COLO829 (cell line): ENCODE data around the gene NXN.
"Not testable (repeated sequence)": the region's sequence is repeated elsewhere in the genome, so short reads cannot be mapped to it uniquely, and the experiment has no call there.

ENCODE experiments used
- DNase-seq: peaks from one replicate; pipeline ENCODE4 v3.0.0; 2012; ENCODE audit warnings: low spot score

The NXN gene

DNA sequence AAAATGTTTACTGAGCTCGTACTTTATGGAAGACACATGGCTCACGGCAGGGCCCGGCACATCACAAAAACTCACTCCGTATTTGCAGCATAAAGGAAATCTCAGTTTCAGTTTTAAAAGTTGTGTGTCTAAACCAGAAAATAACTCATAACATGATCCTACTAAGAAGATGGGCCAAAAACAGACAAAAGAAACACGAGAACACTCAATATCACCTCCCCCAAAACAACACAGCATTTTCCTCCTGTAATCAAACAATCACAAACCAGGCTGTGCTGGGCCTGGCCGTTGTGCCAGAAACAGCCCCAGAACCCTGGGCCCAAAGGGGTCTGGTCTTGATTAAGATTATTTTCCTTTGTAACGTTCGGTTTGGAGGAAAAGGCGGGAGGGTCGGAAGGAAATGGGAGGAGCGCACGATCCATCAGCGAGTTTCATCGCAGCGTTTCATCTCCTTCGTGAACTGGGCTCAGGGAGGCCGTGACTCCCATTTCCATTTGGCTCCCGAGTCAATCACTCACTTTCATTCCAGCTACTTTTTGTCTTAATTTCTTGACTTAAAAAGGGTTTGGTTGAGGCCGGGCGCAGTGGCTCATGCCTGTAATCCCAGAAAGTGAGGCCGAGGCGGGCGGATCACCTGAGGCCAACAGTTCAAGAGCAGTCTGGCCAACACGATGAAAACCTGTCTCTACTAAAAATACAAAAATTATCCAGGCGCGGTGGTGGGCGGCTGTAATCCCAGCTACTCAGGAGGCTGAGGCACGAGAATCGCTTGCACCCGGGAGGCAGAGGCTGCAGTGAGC, 61.4 kb downstream of the NXN start:
- no peak for DNase-seq

DNA sequence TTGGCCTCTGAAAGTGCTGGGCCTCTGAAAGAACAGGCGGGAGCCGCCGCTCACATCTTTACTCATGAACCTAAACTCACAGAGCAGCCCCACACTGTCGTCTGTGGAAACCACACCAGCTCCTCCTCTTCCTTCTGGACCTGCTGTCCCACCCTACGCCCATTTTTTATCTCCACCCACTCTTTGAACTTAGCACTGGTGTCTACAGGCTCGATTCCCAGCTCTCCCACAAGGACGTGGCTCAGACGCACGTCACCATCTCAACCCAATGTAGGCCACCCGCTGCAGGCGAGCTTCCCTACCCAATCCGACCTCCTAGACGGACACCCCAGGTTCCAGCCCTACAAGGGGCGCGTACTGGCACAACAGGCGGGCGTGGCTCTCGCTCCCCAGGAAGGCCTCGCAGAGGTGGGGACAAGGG, 62.2 kb downstream of the NXN start:
- no peak for DNase-seq

DNA sequence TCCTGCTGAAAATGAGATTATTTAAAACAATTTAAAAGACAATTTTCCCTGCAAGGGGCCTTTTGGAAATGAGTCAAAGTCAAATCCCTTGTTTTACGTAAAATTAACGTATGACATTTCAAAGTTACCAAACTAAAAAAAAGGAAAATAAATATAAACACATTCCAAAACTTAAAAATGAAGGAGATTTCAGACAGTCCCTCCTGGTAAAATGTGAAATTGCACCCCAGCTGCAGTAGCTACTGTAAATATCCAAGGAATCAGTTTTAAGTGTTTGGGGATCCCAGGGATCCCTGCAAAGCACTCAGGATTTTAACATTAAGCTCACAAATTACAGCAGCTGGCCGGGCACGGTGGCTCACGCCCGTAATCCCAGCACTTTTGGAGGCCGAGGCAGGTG, 63.3 kb downstream of the NXN start:
- DNase-seq, result no peak

DNA sequence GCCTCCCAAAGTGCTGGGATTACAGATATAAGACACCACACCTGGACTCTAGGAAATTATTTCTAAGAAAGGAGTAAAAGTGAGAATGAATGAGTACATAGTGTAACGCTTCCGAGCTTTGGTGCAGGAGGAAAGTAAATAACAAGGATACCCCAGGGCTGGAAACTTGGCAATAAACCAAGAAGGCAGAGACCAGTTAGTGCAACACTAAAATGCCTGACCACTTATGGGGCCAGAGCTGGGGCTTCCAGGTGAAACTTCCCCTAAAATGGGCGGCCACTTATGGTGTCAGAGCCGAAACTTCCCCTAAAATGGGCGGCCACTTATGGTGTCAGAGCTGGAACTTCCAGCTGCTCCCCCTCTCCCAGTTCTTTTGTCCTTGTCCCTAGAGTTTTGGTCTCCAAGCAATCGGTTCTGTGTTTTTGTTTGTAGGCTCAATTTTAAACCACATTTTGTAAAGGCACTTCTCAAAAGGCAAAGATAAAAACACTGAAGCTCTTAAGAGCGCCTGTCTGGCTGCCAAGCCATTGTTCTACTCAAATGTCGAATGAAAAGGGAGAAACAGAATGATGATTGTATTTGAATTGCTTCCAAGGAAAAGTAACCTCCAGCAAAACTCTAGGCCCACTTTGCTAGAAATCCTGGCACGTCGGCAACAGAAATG, 63.9 kb downstream of the NXN start:
- DNase-seq, result peak; percentile 26

DNA sequence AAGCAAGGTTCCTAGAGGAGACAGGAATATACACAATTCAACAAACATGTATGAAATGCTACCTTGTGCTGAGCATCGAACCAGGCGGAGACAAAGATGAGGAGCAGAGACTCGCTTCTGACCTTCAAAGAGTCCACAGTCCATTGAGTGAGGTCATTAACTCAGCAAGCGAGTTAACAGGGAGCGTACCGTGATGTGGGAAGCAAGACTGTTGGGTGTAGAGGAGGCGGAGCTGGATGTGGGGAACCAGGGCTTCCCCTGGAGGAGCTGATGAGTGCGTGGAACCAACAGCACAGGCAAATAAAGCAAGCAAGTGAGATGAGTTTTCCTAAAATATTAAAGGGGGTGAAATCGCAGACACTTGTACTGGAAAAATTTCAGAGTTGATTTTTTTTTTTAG, 65.0 kb downstream of the NXN start:
- no peak for DNase-seq

DNA sequence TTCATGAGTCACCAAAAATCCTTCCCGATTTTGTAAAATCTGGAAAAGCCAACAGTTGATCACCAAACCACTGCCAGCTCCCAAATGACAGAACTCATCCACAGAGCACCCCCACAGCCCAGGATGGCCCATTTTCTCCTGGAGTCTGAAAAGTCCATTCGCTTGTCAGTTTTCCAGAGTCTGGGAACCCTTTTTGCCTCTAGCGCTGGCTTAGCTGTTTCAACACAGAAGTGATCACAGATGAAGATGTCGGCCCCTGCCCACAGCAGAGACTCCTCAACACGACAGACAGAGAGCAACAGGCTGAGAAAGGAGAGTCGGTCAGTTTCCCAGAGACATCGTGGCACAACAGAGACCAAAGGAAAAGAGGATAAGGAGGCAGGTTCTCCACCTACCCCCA, 66.4 kb downstream of the NXN start:
- DNase-seq, result no peak

DNA sequence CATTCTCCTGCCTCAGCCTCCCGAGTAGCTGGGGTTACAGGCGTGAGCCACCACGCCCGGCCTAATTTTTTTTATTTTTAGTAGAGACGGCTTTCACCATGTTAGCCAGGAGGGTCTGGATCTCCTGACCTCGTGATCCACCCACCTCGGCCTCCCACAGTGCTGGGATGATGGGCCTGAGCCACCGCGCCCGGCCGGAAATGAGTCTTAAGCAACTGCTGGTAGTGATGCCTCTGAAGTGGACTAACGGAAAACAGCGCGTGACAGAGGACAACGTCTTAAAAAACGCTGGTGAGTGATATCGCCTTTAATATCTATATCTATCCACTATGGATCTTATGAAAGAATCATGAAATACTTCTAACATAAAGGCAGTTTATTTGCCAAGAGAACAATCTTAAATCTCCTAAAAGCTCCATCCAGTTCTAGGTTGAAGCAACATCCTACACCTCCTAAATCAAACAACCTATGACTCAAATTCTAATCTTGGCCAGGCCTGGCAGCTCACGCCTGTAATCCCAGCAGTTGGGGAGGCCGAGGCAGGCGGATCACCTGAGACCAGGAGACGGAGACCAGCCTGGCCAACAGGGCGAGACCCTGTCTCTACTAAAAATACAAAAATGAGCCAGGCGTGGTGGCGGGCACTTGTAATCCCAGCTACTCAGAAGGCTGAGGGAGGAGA, 69.8 kb downstream of the NXN start:
- no peak for DNase-seq

DNA sequence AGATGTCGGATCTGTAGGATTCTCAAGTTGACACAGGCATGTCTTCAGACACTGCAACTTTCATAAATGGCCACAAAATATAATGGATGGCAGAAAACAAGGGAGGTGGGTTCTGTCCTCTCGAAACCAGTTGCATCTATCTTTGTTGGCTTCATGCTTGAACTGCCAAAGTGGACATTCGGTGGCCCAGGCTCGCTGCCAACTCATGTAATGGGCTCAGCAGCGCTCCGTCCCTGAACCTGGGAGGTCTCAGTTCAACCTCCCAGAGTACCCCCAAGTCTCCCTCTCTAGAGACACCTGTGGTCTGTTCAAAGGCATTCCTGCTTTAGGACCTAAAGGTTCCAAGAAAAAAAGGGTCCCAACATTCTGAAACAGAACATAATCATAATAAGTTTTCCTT, 71.9 kb downstream of the NXN start:
- no peak for DNase-seq

DNA sequence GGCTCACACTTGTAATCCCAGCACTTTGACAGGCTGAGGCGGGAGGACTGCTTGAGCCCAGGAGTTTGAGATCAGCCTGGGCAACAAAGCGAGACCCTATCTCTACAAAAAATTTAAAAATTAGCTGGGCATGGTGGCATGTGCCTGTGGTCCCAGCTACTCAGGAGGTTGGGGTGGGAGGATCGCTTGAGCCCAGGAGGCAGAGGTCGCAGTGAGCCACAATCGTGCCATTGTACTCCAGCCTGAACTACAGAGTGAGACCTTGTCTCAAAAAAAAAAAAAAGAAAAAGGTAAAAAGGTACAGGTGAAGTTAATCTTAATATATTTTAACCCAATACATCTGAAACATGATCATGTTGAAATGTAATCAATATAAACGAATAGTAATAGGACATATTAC, 73.9 kb downstream of the NXN start:
- not testable (repeated sequence) for DNase-seq

DNA sequence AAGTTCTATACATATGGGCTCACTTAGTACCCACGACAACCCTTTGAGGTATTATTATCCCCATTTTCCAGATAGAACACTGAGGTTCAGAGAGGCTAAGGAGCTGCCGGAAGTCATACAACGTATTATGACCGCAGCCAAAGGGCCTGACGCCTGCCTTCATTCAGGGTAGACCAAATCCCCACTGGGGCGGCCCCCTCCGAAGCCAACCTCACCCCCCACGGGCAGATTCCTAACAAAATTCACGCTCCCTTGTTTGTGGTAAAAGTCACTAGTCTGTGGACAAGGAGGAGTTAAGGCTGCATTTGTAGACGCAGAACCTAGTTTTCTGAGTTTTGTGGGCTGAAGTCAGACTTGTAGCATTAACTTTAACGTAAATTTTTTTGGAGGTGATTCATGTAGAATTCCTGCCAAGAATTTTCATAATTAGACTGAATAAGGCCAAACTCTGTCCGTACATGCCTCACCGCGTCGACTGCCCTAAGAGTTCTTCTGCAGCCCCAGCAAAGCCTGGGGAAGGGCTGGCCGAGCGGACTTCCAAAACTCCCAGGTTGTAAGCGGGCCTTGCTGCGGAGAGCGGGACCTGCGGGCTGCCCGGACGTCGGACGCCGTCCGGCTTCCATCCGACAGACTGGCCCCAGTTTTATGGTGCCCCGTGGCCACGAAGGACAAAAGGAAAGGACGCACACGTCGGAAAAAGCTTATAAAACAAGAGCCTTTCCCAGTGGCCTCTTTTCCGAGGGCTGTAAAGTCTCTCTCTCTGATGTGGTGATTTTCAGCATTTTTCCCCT, 75.7 kb downstream of the NXN start:
- no peak for DNase-seq

DNA sequence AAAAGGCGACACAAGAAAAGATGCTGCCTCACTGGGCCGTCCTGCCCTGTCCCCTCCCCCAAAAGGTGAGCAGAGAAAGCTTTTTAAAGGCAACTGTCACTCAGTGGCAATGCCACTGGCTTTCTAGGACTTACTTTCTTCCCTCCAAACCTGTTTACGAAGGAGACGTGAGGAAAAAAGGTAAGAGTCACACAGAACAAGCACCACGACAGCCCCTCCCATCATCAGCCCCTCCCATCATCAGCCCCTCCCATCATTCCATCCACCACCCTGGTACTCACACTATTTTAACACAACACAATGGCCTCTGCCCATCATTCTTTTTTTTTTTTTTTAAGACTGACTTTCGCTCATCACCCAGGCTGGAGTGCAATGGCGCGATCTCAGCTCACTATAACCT, 77.1 kb downstream of the NXN start:
- no peak for DNase-seq

DNA sequence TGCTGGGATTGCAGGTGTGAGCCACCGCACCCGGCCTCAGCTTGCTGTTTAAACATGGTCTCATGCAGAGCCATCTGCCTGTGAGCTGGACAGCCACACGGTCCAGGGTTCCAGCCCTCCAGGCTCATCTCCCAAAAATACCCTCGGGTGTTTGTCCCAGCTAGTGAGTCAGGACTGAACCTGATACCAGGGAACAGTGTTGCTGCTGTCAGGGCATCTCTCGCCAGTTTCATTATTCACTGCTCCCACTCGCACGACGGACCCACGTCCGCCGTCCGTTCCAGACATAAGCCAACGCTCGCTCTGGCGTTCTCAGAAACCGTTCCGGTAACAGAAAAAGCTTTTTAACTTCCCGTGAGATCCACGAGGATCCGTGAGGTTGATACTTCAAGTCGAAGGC, 77.6 kb downstream of the NXN start:
- no peak for DNase-seq

DNA sequence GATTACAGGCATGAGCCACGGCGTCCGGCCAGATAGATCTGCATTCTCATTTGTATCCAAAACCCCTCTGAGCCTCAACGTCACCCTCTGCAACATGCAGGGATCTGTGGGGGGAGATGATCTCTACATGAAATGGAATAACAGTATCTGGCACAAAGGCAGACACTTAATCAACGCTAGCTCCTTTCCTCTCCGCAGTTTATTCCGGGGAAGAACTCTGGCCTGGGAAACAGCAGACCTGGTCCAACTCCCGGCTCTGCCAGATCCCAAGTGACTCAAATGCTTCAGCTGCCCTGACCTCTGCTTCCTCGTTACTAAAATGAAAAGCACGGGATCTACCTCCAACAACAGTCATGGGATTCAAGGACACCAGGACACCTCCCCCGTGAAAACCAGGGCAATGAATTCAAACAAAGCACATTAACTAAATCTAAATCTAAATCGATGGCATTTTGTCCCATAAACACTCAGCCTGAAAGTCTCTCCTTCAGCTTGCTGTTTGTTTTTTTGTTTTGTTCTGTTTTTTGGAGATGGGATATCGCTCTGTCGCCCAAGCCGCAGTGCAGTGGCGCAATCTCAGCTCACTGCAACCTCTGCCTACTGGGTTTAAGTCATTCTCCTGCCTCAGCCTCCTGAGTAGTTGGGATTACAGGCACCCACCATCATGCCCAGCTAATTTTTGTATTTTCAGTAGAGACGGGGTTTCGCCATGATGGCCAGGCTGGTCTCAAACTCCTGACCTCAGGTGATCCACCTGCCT, 78.2 kb downstream of the NXN start:
- no peak for DNase-seq

DNA sequence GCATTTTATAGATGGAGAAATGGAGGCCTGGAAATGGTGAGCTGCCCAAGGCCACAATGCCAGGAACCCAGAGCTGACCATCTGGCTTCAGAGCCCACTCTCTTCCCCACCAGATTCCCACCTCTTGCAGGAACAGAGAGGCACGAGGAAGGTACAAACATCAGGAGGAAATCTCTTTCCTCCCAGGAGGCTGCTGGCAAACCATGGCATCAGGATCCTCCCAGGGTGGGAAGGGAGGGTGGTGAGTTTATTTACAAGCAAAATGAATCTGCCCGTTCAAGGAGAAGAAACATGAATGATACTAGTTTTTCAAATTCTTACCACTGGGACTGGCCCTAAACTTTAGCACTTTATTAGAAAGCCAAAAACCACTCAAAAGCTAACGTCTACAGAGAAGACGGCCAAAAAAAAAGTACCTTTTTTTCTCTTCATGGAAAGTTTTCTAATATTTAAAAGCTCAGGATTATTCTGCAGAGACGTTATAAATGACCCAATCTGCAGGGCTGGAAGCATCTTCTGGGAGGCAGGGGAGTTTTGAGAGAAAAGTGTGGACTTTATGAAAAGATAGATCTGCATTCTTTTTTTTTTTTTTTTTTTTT, 79.1 kb downstream of the NXN start:
- no peak for DNase-seq

DNA sequence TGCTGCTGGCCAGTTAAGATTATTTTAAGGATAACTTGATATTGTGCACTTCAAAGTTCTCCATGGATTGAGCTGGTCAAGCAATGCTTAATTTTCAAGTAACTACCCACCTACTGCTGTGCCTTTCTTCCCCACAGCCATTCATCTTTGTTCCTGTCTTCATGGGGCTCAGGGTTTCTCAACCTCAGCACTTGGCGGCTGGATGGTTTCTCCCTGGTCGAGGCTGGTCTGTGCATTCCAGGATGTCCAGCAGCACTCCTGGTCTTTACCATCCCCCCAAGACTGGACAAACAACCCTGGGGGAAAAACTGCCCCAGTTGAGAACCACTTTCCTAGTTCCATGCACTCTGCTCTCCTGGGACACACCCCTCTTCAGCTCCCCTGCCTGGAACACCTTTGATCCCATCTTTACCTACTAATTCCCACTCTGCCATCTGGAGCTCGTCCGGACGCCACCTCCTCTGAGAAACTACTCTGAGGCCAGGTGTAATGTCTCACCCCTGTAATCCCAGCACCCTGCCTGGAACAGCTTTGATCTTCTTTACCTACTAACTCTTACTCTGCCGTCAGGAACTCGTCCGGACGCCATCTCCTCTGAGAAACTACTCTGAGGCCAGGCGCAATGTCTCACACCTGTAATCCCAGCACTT, 81.5 kb downstream of the NXN start:
- no peak for DNase-seq

DNA sequence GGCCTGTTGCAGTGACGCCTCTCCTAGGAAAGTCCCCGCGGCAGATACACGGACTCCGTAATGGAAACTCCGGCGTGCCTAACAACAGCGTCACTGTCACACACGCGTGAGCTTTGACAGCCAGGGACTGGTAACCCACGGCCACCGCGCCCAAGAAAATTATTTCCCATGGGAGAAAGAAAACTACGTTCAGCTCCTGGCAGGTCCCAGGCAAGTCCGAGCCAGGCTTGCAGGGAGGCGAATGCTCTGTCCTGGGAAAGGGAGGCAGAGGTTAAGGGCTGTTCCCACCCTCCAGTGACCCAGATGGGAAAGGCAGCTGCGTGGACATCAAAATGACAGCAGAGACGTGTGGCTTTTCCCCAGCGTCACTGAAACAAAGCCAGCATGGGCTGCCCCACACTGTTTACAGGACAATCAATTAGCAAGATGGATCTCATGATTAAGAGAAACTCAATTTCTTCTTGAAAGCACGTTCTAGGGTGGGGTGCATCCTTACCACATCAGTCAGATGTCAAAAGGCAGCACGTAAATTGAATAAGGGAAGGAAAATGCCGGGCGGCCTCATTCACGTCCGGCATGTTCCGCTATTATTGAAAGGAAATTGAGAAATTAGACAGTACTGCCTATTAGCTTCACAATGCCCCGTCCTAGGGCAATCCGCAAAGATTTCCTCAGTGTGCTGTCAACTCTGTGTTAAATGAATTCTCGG, 82.5 kb downstream of the NXN start:
- no peak for DNase-seq

DNA sequence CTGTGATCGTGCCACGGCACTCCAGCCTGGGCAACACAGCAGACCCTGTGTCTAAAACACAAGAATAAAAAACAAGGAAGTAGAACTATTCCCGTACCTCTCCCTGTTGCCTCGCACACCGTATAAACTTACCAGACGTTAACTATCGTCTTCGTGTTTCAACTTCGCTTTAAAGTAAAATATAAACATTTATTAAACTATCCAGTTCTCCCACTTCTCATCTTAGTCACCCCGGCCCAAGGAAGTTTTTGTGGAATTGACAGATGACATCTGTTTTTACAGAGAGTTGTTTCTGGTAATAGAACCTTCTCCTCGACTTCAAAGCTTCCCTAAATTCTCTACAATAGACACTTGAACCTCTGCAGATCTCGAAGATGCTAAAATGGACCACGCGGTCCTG, 83.1 kb downstream of the NXN start:
- no peak for DNase-seq

DNA sequence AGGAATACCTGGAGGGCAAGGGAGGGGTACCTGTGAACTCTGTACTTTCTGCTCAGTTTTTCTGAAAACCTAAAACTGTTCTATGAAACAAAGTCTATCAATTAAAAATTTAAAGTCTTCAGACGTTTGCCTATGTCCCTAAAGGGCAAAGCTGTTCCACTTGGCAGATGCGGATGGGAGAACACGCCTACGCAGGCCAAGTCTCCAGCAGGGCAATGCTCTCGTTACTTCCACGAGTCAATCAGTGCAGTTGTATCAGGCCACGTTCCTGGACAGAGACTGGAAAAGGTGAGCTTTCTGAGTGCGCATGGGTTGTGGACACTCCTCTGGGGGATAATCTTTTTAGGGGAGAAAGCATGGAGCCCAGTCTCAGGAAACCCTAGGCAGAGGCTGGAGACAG, 86.6 kb downstream of the NXN start:
- no peak for DNase-seq

DNA sequence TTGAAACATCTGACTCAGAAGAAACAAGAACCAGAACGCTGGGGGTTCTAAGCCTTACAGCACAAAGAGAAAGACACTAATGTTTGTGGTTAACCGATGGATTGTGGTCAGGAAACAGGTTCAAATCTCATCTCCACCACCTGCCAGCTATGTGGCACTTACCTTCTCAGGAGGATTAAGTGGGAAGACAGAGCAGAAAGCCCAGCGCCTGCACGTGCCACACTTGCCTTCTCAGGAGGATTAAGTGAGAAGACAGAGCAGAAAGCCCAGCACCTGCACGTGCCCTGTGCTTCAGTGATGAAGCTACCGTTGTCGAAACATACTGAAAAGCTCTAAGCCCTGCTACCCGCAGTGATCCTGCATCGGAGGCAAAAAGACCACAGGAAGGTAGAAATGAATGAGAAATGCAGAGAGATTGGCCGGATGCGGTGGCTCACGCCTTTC, 90.6 kb downstream of the NXN start:
- no peak for DNase-seq
